PC-9 (cell line): ENCODE results near the gene ADGRD1. TPM values are rescaled to one million over a fixed set of nuclear protein-coding genes. Genes with fewer than 3 reads are reported as not detected.

ENCODE experiments used
- BruUV-seq: library from RNA; stranded (reverse); fragments of 400-500 nt; replicated peaks from 2 replicates; lab custom pipeline; 2021; lab: Mats Ljungman, UMichigan
- CTCF ChIA-PET: fragments of 300-600 bp; sonication (Branson Sonifier 250); formaldehyde crosslinking; loops from one replicate; lab custom pipeline; 2022; ENCODE audit warnings: antibody characterized with exemption; lab: Charles Lee
- POLR2A ChIA-PET: fragments of 300-600 bp; sonication (Branson Sonifier 250); formaldehyde crosslinking; loops from one replicate; lab custom pipeline; 2022; ENCODE audit warnings: antibody characterized with exemption; ENCODE audit not compliant: unreplicated experiment; lab: Charles Lee
- DNase-seq, 2 experiments: peaks; one replicate each; pipeline versions ENCODE4 v3.0.0 to v3.0.0-alpha.2; 2015 to 2022; ENCODE audit warnings: mixed read lengths in 1 of 2
- H2AFZ ChIP-seq: fragments of 200-600 bp; sonication (generic); 2 replicates; pipeline ENCODE4 v1.8.1; 2017; ENCODE audit warnings: antibody characterized with exemption
- H3F3A ChIP-seq: fragments of 200-600 bp; sonication (generic); 2 replicates; pipeline ENCODE4 v1.8.1; 2017; ENCODE audit warnings: antibody characterized with exemption, mild to moderate bottlenecking, low read depth; ENCODE audit not compliant: insufficient read depth
- H3K27ac ChIP-seq: fragments of 200-600 bp; sonication (generic); 2 replicates; pipeline ENCODE4 v1.6.1; 2016; ENCODE audit warnings: mixed run types
- H3K27me3 ChIP-seq: fragments of 200-600 bp; sonication (generic); 2 replicates; pipeline ENCODE4 v1.6.1; 2016; ENCODE audit warnings: low read depth, mixed run types; ENCODE audit not compliant: insufficient read depth
- H3K36me3 ChIP-seq: fragments of 200-600 bp; sonication (generic); 2 replicates; pipeline ENCODE4 v1.6.1; 2016; ENCODE audit warnings: low read depth, mixed run types
- H3K4me1 ChIP-seq: fragments of 200-600 bp; sonication (generic); replicated peaks from 2 replicates; pipeline ENCODE4 v1.6.1; 2016; ENCODE audit warnings: mixed run types; ENCODE audit not compliant: insufficient read depth
- H3K4me2 ChIP-seq: fragments of 200-600 bp; sonication (generic); 2 replicates; pipeline ENCODE4 v1.6.1; 2017; ENCODE audit warnings: mixed run types
- H3K4me3 ChIP-seq: fragments of 200-600 bp; sonication (generic); 2 replicates; pipeline ENCODE4 v1.6.1; 2016; ENCODE audit warnings: mixed run types
- H3K79me2 ChIP-seq: fragments of 200-600 bp; sonication (generic); 2 replicates; pipeline ENCODE4 v1.6.1; 2017; ENCODE audit warnings: low read depth, mixed run types
- H3K9me2 ChIP-seq: fragments of 200-600 bp; sonication (generic); 2 replicates; pipeline ENCODE4 v1.8.1; 2017; ENCODE audit warnings: mild to moderate bottlenecking; ENCODE audit not compliant: insufficient read depth
- H3K9me3 ChIP-seq: fragments of 200-600 bp; sonication (generic); 2 replicates; pipeline ENCODE4 v1.8.1; 2016; ENCODE audit warnings: low read depth; ENCODE audit not compliant: insufficient read depth
- H4K20me1 ChIP-seq: fragments of 200-600 bp; sonication (generic); 2 replicates; pipeline ENCODE4 v1.8.1; 2017; ENCODE audit not compliant: insufficient read depth
- EZH2 ChIP-seq: fragments of 200-600 bp; sonication (generic); IDR thresholded peaks from 2 replicates; pipeline ENCODE4 v1.8.0; 2017; ENCODE audit warnings: antibody characterized with exemption, low read depth
- intact Hi-C: fragments of 100-400 bp; cut with micrococcal nuclease; formaldehyde crosslinking; loops from one replicate; pipeline ENCODE4 v1.10.0; 2022; ENCODE audit not compliant: unreplicated experiment
- total RNA-seq: library from RNA; stranded (reverse); gene quantifications from 2 replicates; pipeline ENCODE4 v1.2.3, GENCODE V29; 2021
- TF ChIP-seq, protein P1 (sequence below): fragments of 200-600 bp; sonication (generic); conservative IDR thresholded peaks from 2 replicates; pipeline ENCODE4 v1.6.1; 2017; ENCODE audit warnings: mixed run types, antibody characterized with exemption, mild to moderate bottlenecking, moderate library complexity

ADGRD1 gene
- total RNA-seq, 1 experiment from 2014 or later: not detected

DNA sequence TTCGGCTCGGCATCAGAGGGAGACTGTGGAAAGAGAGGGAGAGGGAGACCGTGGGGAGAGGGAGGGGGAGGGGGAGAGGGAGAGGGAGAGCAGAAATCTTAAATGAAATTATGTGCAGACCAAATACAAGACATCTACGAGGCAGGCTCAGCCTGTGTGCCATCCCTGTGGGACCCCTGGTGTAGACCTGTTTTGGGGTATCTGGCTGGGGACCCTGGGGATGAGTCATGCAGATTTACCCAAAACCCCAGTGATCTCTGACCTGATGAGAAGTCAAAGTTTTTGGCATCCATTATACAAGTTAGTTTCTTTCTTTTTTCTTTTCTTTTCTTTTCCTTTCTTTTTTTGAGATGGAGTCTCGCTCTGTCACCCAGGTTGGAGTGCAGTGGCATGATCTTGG lies 44.4 kb downstream of the ADGRD1 start:
- POLR2A ChIA-PET: no interaction called here
- H2AFZ ChIP-seq: no peak overlapping the region
- no peak overlapping the region for H3K27ac ChIP-seq
- no peak for DNase-seq
- no TSS peak for BruUV-seq
- H3K4me3 ChIP-seq: no peak overlapping the region
- H3K4me2 ChIP-seq: no peak overlapping the region
- no peaks in the 10 kb centered on the region for H3K79me2 ChIP-seq
- CTCF ChIA-PET: no interaction called here
- H3F3A ChIP-seq: no peaks in the 10 kb centered on the region
- no peaks in the 10 kb centered on the region for H3K36me3 ChIP-seq
- no peaks in the 10 kb centered on the region for H4K20me1 ChIP-seq
- H3K27me3 ChIP-seq: peaks cover 67% of the 10 kb centered on the region
- intact Hi-C loops: no loop called here
- TF ChIP-seq, protein P1, sequence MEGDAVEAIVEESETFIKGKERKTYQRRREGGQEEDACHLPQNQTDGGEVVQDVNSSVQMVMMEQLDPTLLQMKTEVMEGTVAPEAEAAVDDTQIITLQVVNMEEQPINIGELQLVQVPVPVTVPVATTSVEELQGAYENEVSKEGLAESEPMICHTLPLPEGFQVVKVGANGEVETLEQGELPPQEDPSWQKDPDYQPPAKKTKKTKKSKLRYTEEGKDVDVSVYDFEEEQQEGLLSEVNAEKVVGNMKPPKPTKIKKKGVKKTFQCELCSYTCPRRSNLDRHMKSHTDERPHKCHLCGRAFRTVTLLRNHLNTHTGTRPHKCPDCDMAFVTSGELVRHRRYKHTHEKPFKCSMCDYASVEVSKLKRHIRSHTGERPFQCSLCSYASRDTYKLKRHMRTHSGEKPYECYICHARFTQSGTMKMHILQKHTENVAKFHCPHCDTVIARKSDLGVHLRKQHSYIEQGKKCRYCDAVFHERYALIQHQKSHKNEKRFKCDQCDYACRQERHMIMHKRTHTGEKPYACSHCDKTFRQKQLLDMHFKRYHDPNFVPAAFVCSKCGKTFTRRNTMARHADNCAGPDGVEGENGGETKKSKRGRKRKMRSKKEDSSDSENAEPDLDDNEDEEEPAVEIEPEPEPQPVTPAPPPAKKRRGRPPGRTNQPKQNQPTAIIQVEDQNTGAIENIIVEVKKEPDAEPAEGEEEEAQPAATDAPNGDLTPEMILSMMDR: no peak
- no peak for TF ChIP-seq EZH2
- H3K4me1 ChIP-seq: no peaks in the 10 kb centered on the region
- no peaks in the 10 kb centered on the region for H3K9me3 ChIP-seq
- no peaks in the 10 kb centered on the region for H3K9me2 ChIP-seq

DNA sequence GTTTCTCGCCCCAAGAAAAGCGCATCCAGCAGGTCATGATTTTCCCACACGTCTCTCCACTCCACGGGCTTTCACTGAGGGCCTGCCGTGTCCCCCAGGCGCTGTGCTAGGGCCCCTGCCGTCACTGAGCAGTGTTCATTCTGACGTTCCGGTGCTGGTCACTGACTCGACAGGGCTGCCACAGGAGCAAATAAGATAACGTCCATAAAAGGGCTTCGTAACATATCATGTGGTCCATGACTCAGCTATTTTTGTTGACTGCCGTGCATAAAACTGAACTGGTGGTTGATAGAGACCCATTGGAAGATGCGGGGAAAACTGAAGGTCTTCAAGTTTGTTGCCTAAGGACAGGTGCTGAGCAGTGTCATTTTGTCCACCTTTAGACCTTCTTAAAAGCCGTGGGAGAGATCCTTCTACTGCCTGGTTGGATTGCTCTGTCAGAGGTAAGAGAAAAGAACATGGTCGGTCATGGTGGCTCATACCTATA lies 46.3 kb downstream of the ADGRD1 start:
- TF ChIP-seq EZH2: no peak
- TF ChIP-seq, protein P1: no peak
- Histone ChIP-seq H3K27me3 (peaks cover 67% of the 10 kb centered on the region), H3K4me1 (no peaks in the 10 kb centered on the region), H3K79me2 (no peaks in the 10 kb centered on the region), H3K27ac (no peak overlapping the region), H3K9me3 (no peaks in the 10 kb centered on the region), H3F3A (no peaks in the 10 kb centered on the region), H3K9me2 (no peaks in the 10 kb centered on the region), H2AFZ (no peak overlapping the region), H4K20me1 (no peaks in the 10 kb centered on the region), H3K4me3 (no peak overlapping the region), H3K4me2 (0 out of 2 replicates have a peak overlapping the region, but pooled peaks have one; percentile 16), H3K36me3 (no peaks in the 10 kb centered on the region)
- no peak for DNase-seq
- CTCF ChIA-PET: no interaction called here
- POLR2A ChIA-PET: no interaction called here
- no TSS peak for BruUV-seq
- intact Hi-C loops: no loop called here

GRCh38 chr12:131001493-131001892 lies 47.8 kb downstream of the ADGRD1 start:
- BruUV-seq: no TSS peak
- H3K4me3 ChIP-seq: no peak overlapping the region
- no peak overlapping the region for H3K4me2 ChIP-seq
- peaks cover 77% of the 10 kb centered on the region for H3K27me3 ChIP-seq
- no peaks in the 10 kb centered on the region for H3K36me3 ChIP-seq
- intact Hi-C loops: no loop called here
- ChIA-PET POLR2A (no interaction called here), CTCF (interaction anchor here (0.7 kb wide), 1 partner anchor 175 kb away, joined by 3 read pairs; no protein-coding TSS in a partner anchor)
- H3K79me2 ChIP-seq: no peaks in the 10 kb centered on the region
- TF ChIP-seq, protein P1: no peak
- no peak for TF ChIP-seq EZH2
- no peaks in the 10 kb centered on the region for H3K9me3 ChIP-seq
- no peaks in the 10 kb centered on the region for H3K9me2 ChIP-seq
- H3K27ac ChIP-seq: no peak overlapping the region
- no peaks in the 10 kb centered on the region for H4K20me1 ChIP-seq
- H2AFZ ChIP-seq: no peak overlapping the region
- no peak for DNase-seq
- H3K4me1 ChIP-seq: no peaks in the 10 kb centered on the region
- H3F3A ChIP-seq: no peaks in the 10 kb centered on the region
